Measurements from ENCODE around the gene RWDD1. TPM values are rescaled to one million over a fixed set of nuclear protein-coding genes. Genes with fewer than 3 reads are reported as not detected.

The RWDD1 gene
- total RNA-seq, 1 experiment from 2014 or later = 22.9 TPM

DNA sequence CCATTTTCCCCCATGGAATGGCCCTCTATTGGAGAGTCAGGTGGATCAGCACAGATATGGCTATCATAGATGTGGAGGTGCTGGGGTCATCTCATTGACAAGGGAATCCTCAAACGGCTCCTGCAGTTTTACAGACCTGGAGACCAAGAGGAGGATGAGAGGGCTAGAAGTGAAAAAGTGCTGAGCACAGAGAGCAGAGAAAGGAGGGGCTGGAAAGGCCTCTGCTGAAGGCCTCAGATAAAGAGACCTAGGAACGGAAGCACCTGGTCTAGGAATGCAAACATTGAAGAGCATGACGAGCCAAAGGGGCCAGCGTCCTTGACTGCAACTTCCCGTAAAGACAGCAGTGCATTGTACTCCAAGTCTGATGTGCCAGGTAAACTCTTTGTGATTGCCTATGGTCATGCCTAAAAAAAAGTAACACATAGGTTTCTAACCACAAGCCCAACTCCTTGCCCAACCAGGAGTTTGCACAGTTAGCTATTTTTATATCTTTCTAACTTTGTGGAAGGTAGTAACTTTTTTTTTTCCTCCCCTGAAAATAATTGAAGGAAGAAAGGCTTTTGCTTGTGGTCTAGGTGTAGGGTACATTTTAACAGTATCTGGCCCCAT is 60.2 kb downstream of the RWDD1 start:
- Histone ChIP-seq H3K9me3 (ENCODE audit: insufficient read depth, low read depth) (no peaks in the 10 kb centered on the region), H2AFZ (no peak overlapping the region), H3K27me3 (ENCODE audit: insufficient read depth, low read depth) (no peaks in the 10 kb centered on the region), H3K4me2 (no peak overlapping the region), H3F3A (ENCODE audit: insufficient read depth, low read depth) (peaks cover 3% of the 10 kb centered on the region; the same call in 1 of the 2 replicates), H3K4me3 (no peak overlapping the region), H3K36me3 (ENCODE audit: low read depth) (peaks cover 10% of the 10 kb centered on the region; the same call in 1 of the 2 replicates), H3K9me2 (ENCODE audit: insufficient read depth) (no peaks in the 10 kb centered on the region), H3K27ac (no peak overlapping the region), H4K20me1 (ENCODE audit: insufficient read depth) (no peaks in the 10 kb centered on the region), H3K4me1 (replicated peaks; ENCODE audit: insufficient read depth) (no peaks in the 10 kb centered on the region), H3K79me2 (ENCODE audit: low read depth) (no peaks in the 10 kb centered on the region)
- ChIA-PET POLR2A (ENCODE audit: unreplicated experiment) (no interaction called here), CTCF (no interaction called here)
- intact Hi-C loops (cut with micrococcal nuclease; ENCODE audit: unreplicated experiment) = no loop called here
- DNase-seq = no peak
- TF ChIP-seq CTCF (conservative IDR thresholded peaks at IDR 0.05) (no peak), EZH2 (IDR thresholded peaks at IDR 0.05; ENCODE audit: low read depth) (no peak)
- no TSS peak for BruUV-seq (replicated peaks)

DNA sequence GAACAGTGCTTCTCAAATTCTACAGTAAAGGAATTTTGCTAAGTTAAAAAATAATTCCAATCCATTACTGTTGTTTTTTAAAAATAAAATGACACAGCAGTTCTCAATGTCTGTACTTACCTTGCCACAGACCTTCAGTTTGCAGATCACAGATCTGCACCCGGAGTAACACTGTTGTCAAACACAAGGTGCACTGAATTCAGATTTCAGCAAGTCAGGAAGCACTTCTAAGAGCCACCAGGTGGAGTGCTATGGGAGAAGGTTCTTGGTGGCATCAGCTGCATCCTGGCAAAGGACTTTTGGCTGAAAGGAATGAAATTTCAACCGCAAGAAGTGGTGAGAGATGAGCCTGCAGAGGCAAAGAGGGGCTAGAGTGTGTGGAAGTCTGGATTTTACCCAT is 62.4 kb downstream of the RWDD1 start:
- Histone ChIP-seq H3K36me3 (ENCODE audit: low read depth) (peaks cover 13% of the 10 kb centered on the region; the same call in 1 of the 2 replicates), H4K20me1 (ENCODE audit: insufficient read depth) (peaks cover 3% of the 10 kb centered on the region; the same call in 1 of the 2 replicates), H3K4me3 (no peak overlapping the region), H3K4me2 (no peak overlapping the region), H3K79me2 (ENCODE audit: low read depth) (no peaks in the 10 kb centered on the region), H3F3A (ENCODE audit: insufficient read depth, low read depth) (peaks cover 3% of the 10 kb centered on the region; the same call in 1 of the 2 replicates), H2AFZ (no peak overlapping the region), H3K27me3 (ENCODE audit: insufficient read depth, low read depth) (no peaks in the 10 kb centered on the region), H3K9me3 (ENCODE audit: insufficient read depth, low read depth) (no peaks in the 10 kb centered on the region), H3K4me1 (replicated peaks; ENCODE audit: insufficient read depth) (no peaks in the 10 kb centered on the region), H3K9me2 (ENCODE audit: insufficient read depth) (no peaks in the 10 kb centered on the region), H3K27ac (no peak overlapping the region)
- DNase-seq = no peak
- ChIA-PET CTCF (interaction anchor here (0.6 kb wide), 1 partner anchor 56 kb away, joined by 3 read pairs; no protein-coding TSS in a partner anchor), POLR2A (ENCODE audit: unreplicated experiment) (no interaction called here)
- TF ChIP-seq EZH2 (IDR thresholded peaks at IDR 0.05; ENCODE audit: low read depth) = no peak
- peak; percentile 41; the same call in 1 of the 2 replicates for TF ChIP-seq CTCF (conservative IDR thresholded peaks at IDR 0.05)
- no TSS peak for BruUV-seq (replicated peaks)
- intact Hi-C loops (cut with micrococcal nuclease; ENCODE audit: unreplicated experiment) = no loop called here

Other genes with a start within 250 kb of the RWDD1 start
- 28.5 and 43.3 TPM in 2 replicates for gene DSE, start 200.6 kb upstream of the RWDD1 start, total RNA-seq (2021)
- gene CALHM6, start 110.1 kb upstream of the RWDD1 start, total RNA-seq (2021) = not detected in 2 replicates
- not detected in 2 replicates for gene CALHM5, start 59.9 kb upstream of the RWDD1 start, total RNA-seq (2021)
- gene TRAPPC3L, start 25.8 kb upstream of the RWDD1 start, total RNA-seq (2021) = not detected in 2 replicates
- gene CALHM4, start 17.8 kb upstream of the RWDD1 start, total RNA-seq (2021) = not detected in 2 replicates
- gene RSPH4A, start 45.0 kb downstream of the RWDD1 start, total RNA-seq (2021) = 0.13 and 0.24 TPM in 2 replicates
- gene ZUP1, start 97.3 kb downstream of the RWDD1 start, total RNA-seq (2021) = 13.6 and 14.0 TPM in 2 replicates
- gene KPNA5, start 109.7 kb downstream of the RWDD1 start, total RNA-seq (2021) = 6.6 and 6.8 TPM in 2 replicates
- not detected in 2 replicates for gene FAM162B, start 194.2 kb downstream of the RWDD1 start, total RNA-seq (2021)